GM18867 (cell line): Measurements from ENCODE around the gene FAM234B.

Experiments used
- ATAC-seq: cut with Tn5 transposase; IDR thresholded peaks from one replicate; pipeline ENCODE4 v1.9.1; 2021; ENCODE audit warnings: mild to moderate bottlenecking, moderate library complexity; ENCODE audit not compliant: unreplicated experiment

FAM234B gene

GRCh38 chr12:13044002-13044905 lies at the start of gene FAM234B:
TSS of gene FAM234B (plus strand) at chr12:13044381. CDS start at chr12:13044404, 23 bp downstream.
- peak; percentile 91 for ATAC-seq

GRCh38 chr12:12995088-12995487 lies 49.1 kb upstream of the FAM234B start:
- ATAC-seq = no peak

- ATAC-seq = no peak
These were observed 48.0 kb upstream of the FAM234B start for GRCh38 chr12:12996209-12996608.

GRCh38 chr12:12997156-12997555 lies 47.0 kb upstream of the FAM234B start:
- no peak for ATAC-seq

GRCh38 chr12:12997734-12998133 lies 46.4 kb upstream of the FAM234B start:
- ATAC-seq = no peak

- ATAC-seq = no peak
These were observed 45.9 kb upstream of the FAM234B start for GRCh38 chr12:12998248-12998647.

GRCh38 chr12:12999271-12999958 lies 44.8 kb upstream of the FAM234B start:
- ATAC-seq = no peak

GRCh38 chr12:12999959-13000615 lies 44.1 kb upstream of the FAM234B start, which contains the start of gene HEBP1:
TSS of gene HEBP1 (minus strand) at chr12:13000265. CDS start at chr12:13000114, 151 bp downstream.
- peak; percentile 92 for ATAC-seq

GRCh38 chr12:13000616-13000924 lies 43.6 kb upstream of the FAM234B start:
- ATAC-seq = peak; percentile 25

- ATAC-seq = no peak
These were observed 43.0 kb upstream of the FAM234B start for GRCh38 chr12:13000925-13001774.

GRCh38 chr12:13001775-13002040 lies 42.5 kb upstream of the FAM234B start:
- no peak for ATAC-seq

GRCh38 chr12:13002301-13003097 lies 41.7 kb upstream of the FAM234B start:
- ATAC-seq = no peak

GRCh38 chr12:13004361-13004760 lies 39.8 kb upstream of the FAM234B start:
- ATAC-seq = no peak

- ATAC-seq = no peak
These were observed 39.2 kb upstream of the FAM234B start for GRCh38 chr12:13004986-13005385.

GRCh38 chr12:13005649-13006048 lies 38.5 kb upstream of the FAM234B start:
- ATAC-seq = no peak

- ATAC-seq = no peak
These were observed 36.5 kb upstream of the FAM234B start for GRCh38 chr12:13007496-13008233.

- no peak for ATAC-seq
These were observed 35.3 kb upstream of the FAM234B start for GRCh38 chr12:13008741-13009380.

- no peak for ATAC-seq
These were observed 33.1 kb upstream of the FAM234B start for GRCh38 chr12:13011098-13011497.

- ATAC-seq = no peak
These were observed 21.3 kb upstream of the FAM234B start for GRCh38 chr12:13022851-13023271.
